GM21526 (cell line): ENCODE data around the gene RNF44.

ENCODE experiments used
- ATAC-seq: cut with Tn5 transposase; IDR thresholded peaks from one replicate; pipeline ENCODE4 v1.9.1; 2021; ENCODE audit warnings: moderate library complexity; ENCODE audit not compliant: unreplicated experiment, low FRiP score

RNF44 gene

DNA sequence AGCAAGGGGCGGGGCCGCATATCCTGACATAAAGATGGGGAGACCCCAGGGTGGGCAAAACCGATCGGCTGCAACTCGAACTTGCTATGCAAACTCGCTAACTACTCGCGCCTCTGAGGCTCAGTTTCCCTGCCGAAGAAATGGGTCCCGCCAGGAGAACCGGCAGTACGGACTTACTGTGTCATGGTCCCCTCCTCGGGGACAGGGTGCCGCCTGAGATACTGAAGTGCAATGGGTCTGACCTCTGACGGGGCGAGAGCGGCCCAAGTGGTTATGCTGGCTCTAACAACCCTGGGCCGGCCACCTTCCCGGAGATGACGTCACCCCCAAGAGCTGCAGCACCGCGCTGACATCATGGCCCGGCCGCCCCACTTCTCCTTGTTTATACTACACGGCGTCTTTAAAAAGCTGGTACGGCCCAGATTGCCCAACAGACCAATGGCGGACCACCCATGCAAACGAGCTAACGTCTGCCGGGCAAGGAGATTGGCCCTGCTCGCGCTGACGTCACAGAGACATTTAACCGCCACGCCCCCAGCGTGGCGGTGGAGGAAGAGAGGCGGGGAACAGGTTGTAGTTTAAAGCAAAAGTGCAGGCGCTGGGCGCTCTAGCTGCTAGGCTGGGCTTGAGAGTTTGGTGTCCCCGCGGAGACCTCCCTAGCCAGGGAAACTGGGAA lies 490 bp upstream of the RNF44 start:
- ATAC-seq: peak; percentile 67

DNA sequence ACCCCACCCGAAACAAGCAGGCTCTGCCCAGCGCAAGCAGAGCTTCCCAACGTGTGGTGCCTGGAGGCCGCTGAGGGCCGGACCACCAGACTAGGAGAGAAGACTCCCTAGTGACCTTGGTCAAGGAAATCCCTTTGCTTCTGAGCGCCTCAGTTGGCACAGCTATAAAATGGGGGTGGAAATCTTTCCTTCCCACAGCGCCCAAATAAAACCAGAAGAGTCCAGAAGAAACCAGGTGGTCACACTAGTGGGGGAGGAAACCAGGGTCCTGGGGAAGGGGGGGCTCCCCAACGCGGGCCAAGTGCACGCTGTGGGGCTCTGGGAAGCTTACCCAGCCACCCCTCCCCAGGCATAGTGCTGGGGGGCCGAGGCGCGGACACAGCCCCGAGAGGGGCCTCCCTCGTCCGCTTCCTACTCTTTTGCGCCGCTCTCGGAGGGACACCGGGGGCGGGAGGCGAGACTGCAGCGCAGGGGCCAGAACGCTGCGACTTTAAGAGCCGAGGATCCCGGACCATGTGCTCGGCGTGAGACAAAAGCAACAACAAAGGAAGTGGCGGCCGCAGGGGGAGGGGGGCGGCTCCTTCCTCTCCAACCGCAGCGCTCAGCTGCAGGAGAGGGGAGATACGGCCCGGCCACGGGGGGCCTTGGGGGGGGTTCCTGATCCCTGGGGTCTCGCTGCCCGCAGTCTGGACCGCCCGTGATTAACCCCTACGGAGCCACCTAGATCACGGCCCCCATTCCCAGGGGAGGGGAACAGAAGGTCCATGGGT lies 885 bp downstream of the RNF44 start:
- ATAC-seq: no peak

- no peak for ATAC-seq
Observed at GRCh38 chr5:176535664-176536131, 1.5 kb downstream of the RNF44 start.

DNA sequence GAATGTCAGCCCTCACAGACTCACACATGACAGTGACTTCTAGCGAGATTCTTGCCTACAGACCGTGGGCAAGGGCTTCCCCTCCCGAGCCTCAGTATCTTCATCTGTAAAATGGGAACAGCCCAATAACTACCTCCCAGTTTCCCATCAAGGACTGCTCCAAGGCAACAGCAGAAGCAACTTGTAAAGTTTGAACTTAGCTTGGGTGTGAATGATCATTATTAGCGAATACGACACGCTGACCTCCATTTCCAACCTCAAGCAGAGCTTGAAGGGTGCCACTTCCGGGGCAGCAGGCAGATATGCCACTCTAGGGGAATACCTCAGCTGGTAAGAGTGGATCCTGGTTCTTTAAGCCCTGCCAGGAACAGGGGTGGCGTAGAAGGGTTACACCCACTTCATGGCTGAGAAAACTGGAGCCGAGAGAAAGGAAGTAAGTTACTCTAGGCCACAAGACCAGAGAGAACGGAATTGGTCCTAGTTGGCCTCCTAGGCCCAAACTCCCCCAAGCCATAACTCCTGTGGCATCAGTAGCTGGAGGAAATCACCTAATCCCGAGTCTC lies 2.0 kb downstream of the RNF44 start:
- no peak for ATAC-seq

DNA sequence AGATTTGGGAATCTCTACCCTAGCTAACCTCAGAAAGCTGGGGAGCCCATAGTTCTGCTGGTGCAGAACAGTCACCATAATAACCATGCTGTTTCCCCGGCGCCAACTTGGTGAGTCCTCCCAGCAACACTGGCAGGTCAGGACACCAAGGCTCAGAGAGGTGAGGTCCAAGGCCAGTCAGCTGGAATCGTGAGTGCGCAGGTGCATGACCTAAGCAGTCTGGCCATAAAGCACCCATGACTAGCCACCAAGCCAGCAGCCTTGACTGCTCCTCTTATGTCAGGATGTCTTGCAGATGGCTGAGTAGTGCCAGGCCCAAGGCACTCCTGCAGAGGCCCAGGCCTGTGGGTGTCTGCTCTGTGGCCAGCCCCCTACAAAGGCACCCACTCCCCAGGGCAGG lies 2.6 kb downstream of the RNF44 start:
- no peak for ATAC-seq

- ATAC-seq: no peak
Observed at GRCh38 chr5:176533894-176534611, 3.1 kb downstream of the RNF44 start.

- ATAC-seq: no peak
Observed at GRCh38 chr5:176533390-176533789, 3.8 kb downstream of the RNF44 start.

GRCh38 chr5:176532795-176533194 lies 4.4 kb downstream of the RNF44 start:
- ATAC-seq: no peak

- no peak for ATAC-seq
Observed at GRCh38 chr5:176531902-176532493, 5.2 kb downstream of the RNF44 start.

GRCh38 chr5:176530983-176531901 lies 6.0 kb downstream of the RNF44 start:
- no peak for ATAC-seq

DNA sequence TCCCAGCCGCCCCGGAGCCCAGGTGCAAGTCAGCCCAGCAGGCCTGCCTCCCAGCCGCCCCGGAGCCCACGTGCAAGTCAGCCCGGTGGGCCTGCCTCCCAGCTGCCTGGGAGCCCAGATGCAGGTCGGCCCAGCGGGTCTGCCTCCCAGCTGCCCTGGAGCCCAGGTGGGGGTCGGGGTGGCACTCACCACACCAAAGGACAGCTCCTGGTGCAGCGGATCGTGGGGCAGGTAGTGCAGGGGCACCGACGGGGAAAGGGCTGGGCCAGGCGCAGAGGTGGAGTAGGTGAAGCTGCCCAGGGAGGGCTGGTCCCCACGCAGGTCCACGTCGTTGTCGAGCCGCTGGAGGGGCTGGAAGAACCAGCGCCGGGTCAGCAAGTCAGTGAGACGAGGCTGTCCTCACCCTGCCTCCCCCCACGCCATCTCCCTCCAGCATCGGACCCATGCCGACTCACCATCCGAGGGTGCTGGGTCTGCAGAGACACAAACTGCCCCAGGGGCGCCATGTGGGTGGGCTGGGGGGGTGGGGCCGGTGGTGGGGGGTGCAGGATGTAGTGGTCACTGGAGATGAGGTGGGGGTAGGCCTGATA lies 6.7 kb downstream of the RNF44 start:
- ATAC-seq: no peak

- ATAC-seq: no peak
Observed at GRCh38 chr5:176529741-176530141, 7.5 kb downstream of the RNF44 start.

- no peak for ATAC-seq
Observed at GRCh38 chr5:176529116-176529740, 8.0 kb downstream of the RNF44 start.

- ATAC-seq: no peak
Observed at GRCh38 chr5:176528761-176529115, 8.5 kb downstream of the RNF44 start.

DNA sequence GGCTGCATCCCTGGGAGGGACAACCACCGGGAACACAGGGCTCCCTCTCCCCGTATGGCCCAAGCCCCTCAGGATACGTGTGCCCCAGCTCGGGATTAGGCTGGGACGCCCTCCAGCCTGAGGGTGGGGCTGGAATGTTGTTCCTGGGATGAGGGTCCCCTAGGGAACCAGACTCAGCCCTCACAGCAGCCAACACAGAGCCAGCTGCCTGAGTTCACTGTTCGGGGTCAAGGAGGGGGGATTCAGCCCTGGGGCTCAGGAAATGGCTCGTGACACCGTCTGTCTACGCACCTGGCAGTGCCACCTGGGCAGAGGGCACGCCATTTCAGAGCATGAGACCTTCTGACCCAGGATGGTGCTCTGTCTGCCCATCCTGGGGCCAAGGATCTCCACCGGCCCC lies 8.9 kb downstream of the RNF44 start:
- ATAC-seq: no peak

- ATAC-seq: no peak
Observed at GRCh38 chr5:176527246-176528222, 9.7 kb downstream of the RNF44 start.

GRCh38 chr5:176526462-176526861 lies 10.7 kb downstream of the RNF44 start:
- no peak for ATAC-seq

DNA sequence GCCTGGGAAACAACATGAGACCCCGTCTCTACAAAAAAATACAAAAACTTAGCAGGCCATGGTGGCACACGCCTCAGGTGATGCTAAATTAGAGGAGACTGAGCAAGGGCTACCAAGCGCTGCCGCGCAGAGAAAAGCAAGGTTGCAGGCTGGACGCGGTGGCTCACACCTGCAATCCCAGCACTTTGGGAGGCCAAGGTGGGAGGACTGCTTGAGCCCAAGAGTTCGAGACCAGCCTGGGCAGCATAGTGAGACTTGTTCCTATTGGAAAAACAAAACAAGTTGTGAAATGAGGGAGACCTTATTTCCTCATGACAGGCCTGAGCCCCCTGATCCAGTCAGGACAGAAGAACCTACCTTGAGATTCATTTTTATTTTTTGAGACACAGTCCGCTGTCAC lies 11.5 kb downstream of the RNF44 start:
- ATAC-seq: no peak
